Fibroblast of skin of right biceps (primary cell): ENCODE data around the gene GNAS.

Experiments
- DNase-seq: peaks from one replicate; pipeline ENCODE4 v3.0.0-alpha.2; 2013

Gene GNAS

GRCh38 chr20:58882704-58883089, 30.2 kb downstream of the GNAS start:
- no peak for DNase-seq

GRCh38 chr20:58883241-58883691, 30.8 kb downstream of the GNAS start:
- peak; percentile 90 for DNase-seq

- DNase-seq = no peak
Measured at GRCh38 chr20:58884966-58885365, 32.5 kb downstream of the GNAS start.

- DNase-seq = no peak
Measured at GRCh38 chr20:58886546-58886945, 34.0 kb downstream of the GNAS start.

- no peak for DNase-seq
Measured at GRCh38 chr20:58888103-58888502, 35.6 kb downstream of the GNAS start.

GRCh38 chr20:58888521-58889333, 36.2 kb downstream of the GNAS start:
- DNase-seq = peak; percentile 85

GRCh38 chr20:58889334-58889760, 36.8 kb downstream of the GNAS start:
- no peak for DNase-seq

GRCh38 chr20:58889798-58890517, 37.4 kb downstream of the GNAS start:
- DNase-seq = no peak

GRCh38 chr20:58890518-58891085, 38.1 kb downstream of the GNAS start:
- peak; percentile 90 for DNase-seq

- DNase-seq = peak; percentile 88
Measured at GRCh38 chr20:58891086-58891717, 38.7 kb downstream of the GNAS start.

GRCh38 chr20:58891718-58892140, 39.2 kb downstream of the GNAS start:
- DNase-seq = peak; percentile 41

- DNase-seq = peak; percentile 84
Measured at GRCh38 chr20:58892141-58892931, 39.8 kb downstream of the GNAS start.

- no peak for DNase-seq
Measured at GRCh38 chr20:58892932-58893224, 40.4 kb downstream of the GNAS start.

GRCh38 chr20:58893355-58894120, 41.0 kb downstream of the GNAS start:
- DNase-seq = peak; percentile 55

GRCh38 chr20:58894652-58895447, 42.3 kb downstream of the GNAS start:
- no peak for DNase-seq

GRCh38 chr20:58895448-58896180, 43.1 kb downstream of the GNAS start:
- no peak for DNase-seq

GRCh38 chr20:58896820-58897219, 44.3 kb downstream of the GNAS start:
- DNase-seq = no peak

GRCh38 chr20:58897488-58897887, 45.0 kb downstream of the GNAS start:
- no peak for DNase-seq

- DNase-seq = no peak
Measured at GRCh38 chr20:58898629-58899408, 46.3 kb downstream of the GNAS start.
